H9 (cell line): ENCODE results near the gene LEFTY2. TPM values are rescaled to one million over a fixed set of nuclear protein-coding genes. Genes with fewer than 3 reads are reported as not detected.

ENCODE experiments used
- DNase-seq: peaks from one replicate; pipeline ENCODE4 v3.0.0-alpha.2; 2017
- H2AFZ ChIP-seq: one replicate; pipeline ENCODE4 v1.6.1; 2013; ENCODE audit warnings: mild to moderate bottlenecking, low read length, control low read depth, moderate library complexity
- H2AK5ac ChIP-seq: 2 replicates; pipeline ENCODE4 v1.6.1; 2013; ENCODE audit warnings: low read length, control low read depth, mixed read lengths; ENCODE audit not compliant: insufficient read length
- H2BK120ac ChIP-seq: one replicate; pipeline ENCODE4 v1.6.1; 2013; ENCODE audit warnings: low read depth, mild to moderate bottlenecking, low read length, control low read depth, inconsistent platforms; ENCODE audit not compliant: poor library complexity, severe bottlenecking
- H2BK12ac ChIP-seq: 2 replicates; pipeline ENCODE4 v1.6.1; 2013; ENCODE audit warnings: low read length, control low read depth, mixed read lengths, low read depth; ENCODE audit not compliant: insufficient read length
- H2BK15ac ChIP-seq: 2 replicates; pipeline ENCODE4 v1.6.1; 2013; ENCODE audit warnings: low read depth, low read length, control low read depth
- H2BK20ac ChIP-seq: one replicate; pipeline ENCODE4 v1.6.1; 2013; ENCODE audit warnings: low read depth, mild to moderate bottlenecking, low read length, control low read depth, inconsistent platforms; ENCODE audit not compliant: poor library complexity, severe bottlenecking
- H2BK5ac ChIP-seq: 2 replicates; pipeline ENCODE4 v1.6.1; 2013; ENCODE audit warnings: low read length, control low read depth, mixed read lengths; ENCODE audit not compliant: insufficient read length
- H3K14ac ChIP-seq: 2 replicates; pipeline ENCODE4 v1.6.1; 2013; ENCODE audit warnings: low read length, control low read depth; ENCODE audit not compliant: insufficient read depth
- H3K18ac ChIP-seq: 2 replicates; pipeline ENCODE4 v1.6.1; 2013; ENCODE audit warnings: low read depth, mild to moderate bottlenecking, mixed read lengths, low read length, control low read depth; ENCODE audit not compliant: insufficient read length
- H3K23ac ChIP-seq: 2 replicates; pipeline ENCODE4 v1.6.1; 2013; ENCODE audit warnings: low read length, control low read depth, mixed read lengths, low read depth; ENCODE audit not compliant: insufficient read length
- H3K23me2 ChIP-seq: 2 replicates; pipeline ENCODE4 v1.6.1; 2013; ENCODE audit warnings: low read depth, mild to moderate bottlenecking, mixed read lengths, low read length, control low read depth; ENCODE audit not compliant: insufficient read length, poor library complexity, severe bottlenecking
- H3K27ac ChIP-seq: 2 replicates; pipeline ENCODE4 v1.5.1; 2013; ENCODE audit warnings: low read length, control low read depth, mixed read lengths, low read depth; ENCODE audit not compliant: insufficient read length
- H3K27me3 ChIP-seq: 2 replicates; pipeline ENCODE4 v1.6.1; 2013; ENCODE audit warnings: low read length, control low read depth, inconsistent platforms; ENCODE audit not compliant: insufficient read depth
- H3K4ac ChIP-seq: 2 replicates; pipeline ENCODE4 v1.6.1; 2013; ENCODE audit warnings: low read depth, mild to moderate bottlenecking, control low read depth, inconsistent platforms, low read length, moderate library complexity
- H3K4me1 ChIP-seq: 2 replicates; pipeline ENCODE4 v1.6.1; 2013; ENCODE audit warnings: low read length, control low read depth, inconsistent platforms; ENCODE audit not compliant: insufficient read depth
- H3K4me2 ChIP-seq: 2 replicates; pipeline ENCODE4 v1.6.1; 2013; ENCODE audit warnings: low read length, control low read depth, mixed read lengths; ENCODE audit not compliant: insufficient read length, insufficient read depth
- H3K56ac ChIP-seq: 2 replicates; pipeline ENCODE4 v1.6.1; 2013; ENCODE audit warnings: low read depth, mild to moderate bottlenecking, mixed read lengths, low read length, control low read depth; ENCODE audit not compliant: insufficient read length
- H3K79me1 ChIP-seq: 2 replicates; pipeline ENCODE4 v1.6.1; 2013; ENCODE audit warnings: low read depth, mild to moderate bottlenecking, moderate library complexity, low read length, control low read depth, inconsistent platforms; ENCODE audit not compliant: insufficient read depth, poor library complexity, severe bottlenecking
- H3K79me2 ChIP-seq: 2 replicates; pipeline ENCODE4 v1.6.1; 2013; ENCODE audit warnings: low read length, control low read depth, inconsistent platforms; ENCODE audit not compliant: insufficient read depth
- H3K9ac ChIP-seq: 2 replicates; pipeline ENCODE4 v1.6.1; 2013; ENCODE audit warnings: low read length, control low read depth, mixed read lengths; ENCODE audit not compliant: insufficient read length; ENCODE audit errors: extremely low read depth
- H3K9me3 ChIP-seq: one replicate; pipeline ENCODE4 v1.6.1; 2013; ENCODE audit warnings: low read depth, low read length, inconsistent platforms; ENCODE audit not compliant: control insufficient read depth
- H3T11ph ChIP-seq: one replicate; pipeline ENCODE4 v1.6.1; 2013; ENCODE audit warnings: mild to moderate bottlenecking, low read length, control low read depth, inconsistent platforms
- H4K20me1 ChIP-seq: one replicate; pipeline ENCODE4 v1.6.1; 2013; ENCODE audit not compliant: control insufficient read depth, insufficient read length, insufficient read depth
- H4K5ac ChIP-seq: 2 replicates; pipeline ENCODE4 v1.6.1; 2013; ENCODE audit warnings: low read depth, mild to moderate bottlenecking, mixed read lengths, low read length, control low read depth; ENCODE audit not compliant: insufficient read length
- H4K8ac ChIP-seq: replicated peaks from 2 replicates; pipeline ENCODE4 v1.6.1; 2013; ENCODE audit warnings: low read length, control low read depth, mixed read lengths, low read depth; ENCODE audit not compliant: insufficient read length
- H4K91ac ChIP-seq: 2 replicates; pipeline ENCODE4 v1.6.1; 2013; ENCODE audit warnings: low read depth, mild to moderate bottlenecking, moderate library complexity, mixed read lengths, low read length, control low read depth; ENCODE audit not compliant: insufficient read length
- H3K27ac Mint-ChIP-seq, 3 experiments: 2 replicates in 2 of 3; 3 replicates in 1 of 3; pipeline ENCODE4 v1.8.0; 2020 to 2021; ENCODE audit warnings: mixed read lengths in 3 of 3, mild to moderate bottlenecking in 1 of 3, moderate library complexity in 1 of 3
- H3K27me3 Mint-ChIP-seq: 2 replicates; pipeline ENCODE4 v1.8.0; 2021; ENCODE audit warnings: low read depth, mild to moderate bottlenecking, moderate library complexity, mixed read lengths
- H3K36me3 Mint-ChIP-seq, 3 experiments: 2 replicates in 2 of 3; 3 replicates in 1 of 3; pipeline ENCODE4 v1.8.0; 2020 to 2021; ENCODE audit warnings: low read depth in 3 of 3, mixed read lengths in 3 of 3; ENCODE audit not compliant: insufficient read depth in 1 of 3
- H3K4me1 Mint-ChIP-seq, 2 experiments: 2 replicates each; pipeline ENCODE4 v1.8.0; 2020; ENCODE audit warnings: mixed read lengths in 2 of 2
- H3K4me3 Mint-ChIP-seq, 2 experiments: 2 replicates in 1 of 2; 3 replicates in 1 of 2; pipeline ENCODE4 v1.8.0; 2020 to 2021; ENCODE audit warnings: mild to moderate bottlenecking in 2 of 2, mixed read lengths in 2 of 2, moderate library complexity in 1 of 2
- H3K9me3 Mint-ChIP-seq, 2 experiments: 2 replicates in 1 of 2; 3 replicates in 1 of 2; pipeline ENCODE4 v1.8.0; 2020; ENCODE audit warnings: mild to moderate bottlenecking in 2 of 2, mixed read lengths in 2 of 2, moderate library complexity in 1 of 2
- CTCF ChIP-seq: fragments of 200-600 bp; sonication (generic); conservative IDR thresholded peaks from 3 replicates; pipeline ENCODE4 v1.8.0; 2021; ENCODE audit warnings: antibody characterized with exemption, mild to moderate bottlenecking
- WGBS: extraction: QIAGEN DNeasy Blood & Tissue Kit; methylation state at CpG from one replicate; pipeline ENCODE4 v1.1.7; 2013; ENCODE audit warnings: missing lambda C conversion rate, low lambda C conversion rate, mixed read lengths; ENCODE audit not compliant: insufficient read length; ENCODE audit errors: extremely low coverage; 5-methylcytosine and 5-hydroxymethylcytosine counted together
- total RNA-seq: library from RNA; stranded (reverse); gene quantifications from 2 replicates; pipeline ENCODE4 v1.2.1, GENCODE V29; 2021

The LEFTY2 gene
- total RNA-seq, 1 experiment from 2014 or later = 16.3 TPM

- Histone ChIP-seq H4K20me1 (no peaks in the 10 kb centered on the region), H2AK5ac (no peak overlapping the region), H3K79me1 (no peaks in the 10 kb centered on the region), H3K14ac (no peak overlapping the region), H3K23me2 (no peaks in the 10 kb centered on the region), H3K4ac (no peak overlapping the region), H4K91ac (no peak overlapping the region), H3K4me2 (peak overlapping the region; percentile 8), H3K27ac (peak overlapping the region; percentile 19), H2BK5ac (no peak overlapping the region), H3K4me1 (peaks cover 28% of the 10 kb centered on the region; the same call in 1 of the 2 replicates), H4K5ac (no peak overlapping the region), H2AFZ (no peak overlapping the region), H3K23ac (no peak overlapping the region), H2BK20ac (no peak overlapping the region), H2BK12ac (no peak overlapping the region), H3K27me3 (no peaks in the 10 kb centered on the region; the same call in 1 of the 2 replicates), H2BK120ac (no peak overlapping the region), H3T11ph (no peak overlapping the region), H4K8ac (no peak overlapping the region), H3K56ac (no peak overlapping the region), H2BK15ac (no peak overlapping the region), H3K79me2 (no peaks in the 10 kb centered on the region), H3K9ac (no peak overlapping the region), H3K18ac (no peak overlapping the region), H3K9me3 (no peaks in the 10 kb centered on the region)
- Mint-ChIP-seq H3K9me3 (no peaks in the 10 kb centered on the region; a peak in 2 of 5 replicates), H3K27me3 (peaks cover 10% of the 10 kb centered on the region), H3K4me1 (peaks cover 59 to 68% of the 10 kb centered on the region in 2 experiments), H3K27ac (peak overlapping the region; percentile 55 to 97 (median 96)), H3K4me3 (peak overlapping the region; percentile 9 to 63; a peak in 3 of 5 replicates), H3K36me3 (no peaks in the 10 kb centered on the region)
- no peak for TF ChIP-seq CTCF
- WGBS = no CpG with 5 or more reads among the region's 4 CpGs
- DNase-seq = peak; percentile 90
These were observed 4.5 kb upstream of the LEFTY2 start for GRCh38 chr1:225945564-225945963.
